HUES48 (cell line): ENCODE results near the gene UBE2N.
"Not testable (repeated sequence)": the region's sequence is repeated elsewhere in the genome, so short reads cannot be mapped to it uniquely, and the experiment has no call there.

ENCODE experiments used
- H3K27ac ChIP-seq: one replicate; pipeline ENCODE4 v1.7.0; 2013; ENCODE audit warnings: low read depth, low read length, inconsistent platforms
- H3K27me3 ChIP-seq: 2 replicates; pipeline ENCODE4 v1.6.1; 2013; ENCODE audit warnings: mild to moderate bottlenecking, low read length; ENCODE audit not compliant: control insufficient read depth, insufficient read depth
- H3K36me3 ChIP-seq: 2 replicates; pipeline ENCODE4 v1.6.1; 2013; ENCODE audit warnings: low read length; ENCODE audit not compliant: control insufficient read depth, insufficient read depth
- H3K4me1 ChIP-seq: 2 replicates; pipeline ENCODE4 v1.6.1; 2013; ENCODE audit warnings: mild to moderate bottlenecking, low read length; ENCODE audit not compliant: control insufficient read depth, insufficient read depth
- H3K4me3 ChIP-seq: 2 replicates; pipeline ENCODE4 v1.5.1; 2013; ENCODE audit warnings: mild to moderate bottlenecking, low read depth, low read length
- H3K9ac ChIP-seq: 2 replicates; pipeline ENCODE4 v1.6.1; 2013; ENCODE audit warnings: mild to moderate bottlenecking, low read depth, low read length, moderate library complexity
- H3K9me3 ChIP-seq: 2 replicates; pipeline ENCODE4 v1.6.1; 2013; ENCODE audit warnings: low read length; ENCODE audit not compliant: control insufficient read depth, insufficient read depth

UBE2N gene

DNA sequence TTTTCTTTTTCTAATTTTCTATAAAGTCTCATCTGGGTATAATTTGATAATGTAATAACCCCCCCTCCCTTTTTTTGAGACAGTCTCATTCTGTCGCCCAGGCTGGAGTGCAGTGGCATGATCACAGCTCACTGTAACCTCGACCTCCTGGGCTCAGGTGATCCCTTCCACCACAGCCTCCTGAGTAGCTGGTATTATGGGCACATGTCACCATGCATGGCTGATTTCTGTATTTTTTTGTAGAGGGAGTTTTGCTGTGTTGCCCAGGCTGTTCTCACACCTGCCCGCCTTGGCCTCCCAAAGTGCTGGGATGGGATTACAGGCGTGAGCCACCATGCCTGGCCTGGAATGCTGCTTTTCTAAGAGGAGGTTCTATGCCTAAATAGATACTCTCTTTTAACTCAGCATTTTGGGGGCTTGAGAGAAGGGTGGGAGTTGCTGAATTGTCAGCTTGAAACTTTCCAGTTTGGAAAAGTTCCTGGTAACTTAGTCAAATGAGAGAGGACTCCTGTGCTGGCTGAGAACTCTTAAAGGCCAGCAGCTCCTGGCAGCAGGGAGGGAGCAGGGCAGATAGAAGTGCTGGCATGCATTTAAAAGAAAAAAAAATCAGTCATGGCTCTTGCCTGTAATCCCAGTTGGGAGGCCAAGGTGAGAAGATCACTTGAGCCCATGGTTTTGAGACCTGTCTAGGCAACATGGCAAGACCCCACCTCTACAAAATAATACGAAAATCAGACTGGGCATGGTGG lies 51.0 kb downstream of the UBE2N start:
- Histone ChIP-seq H3K27me3 (no peaks in the 10 kb centered on the region), H3K9ac (no peak overlapping the region), H3K27ac (no peak overlapping the region), H3K4me3 (no peak overlapping the region), H3K4me1 (no peaks in the 10 kb centered on the region), H3K36me3 (peaks cover 11% of the 10 kb centered on the region), H3K9me3 (no peaks in the 10 kb centered on the region)

DNA sequence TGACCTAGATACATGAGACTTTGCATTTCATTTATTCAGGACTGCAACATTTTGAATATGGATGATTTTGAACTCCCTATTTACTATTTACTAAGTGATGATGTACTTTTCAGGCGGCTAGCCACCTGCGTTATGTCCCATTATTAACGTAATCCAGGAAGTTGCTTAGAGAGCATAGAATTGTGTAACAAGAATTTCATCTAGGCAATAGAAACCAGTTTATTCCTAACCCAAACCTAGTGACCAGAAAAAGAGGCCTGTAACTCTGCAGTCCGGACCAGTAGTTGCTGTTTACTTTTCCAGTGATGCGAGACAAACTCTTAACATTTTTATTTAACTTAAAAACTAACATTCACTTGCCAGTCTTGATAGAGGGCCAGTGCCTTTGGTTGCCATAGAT lies 51.7 kb downstream of the UBE2N start:
- H3K4me3 ChIP-seq = no peak overlapping the region
- H3K9ac ChIP-seq = no peak overlapping the region
- no peak overlapping the region for H3K27ac ChIP-seq
- no peaks in the 10 kb centered on the region for H3K9me3 ChIP-seq
- H3K4me1 ChIP-seq = no peaks in the 10 kb centered on the region
- H3K27me3 ChIP-seq = no peaks in the 10 kb centered on the region
- 0 out of 2 replicates have a peak, but pooled peaks cover 6% of the 10 kb centered on the region for H3K36me3 ChIP-seq

DNA sequence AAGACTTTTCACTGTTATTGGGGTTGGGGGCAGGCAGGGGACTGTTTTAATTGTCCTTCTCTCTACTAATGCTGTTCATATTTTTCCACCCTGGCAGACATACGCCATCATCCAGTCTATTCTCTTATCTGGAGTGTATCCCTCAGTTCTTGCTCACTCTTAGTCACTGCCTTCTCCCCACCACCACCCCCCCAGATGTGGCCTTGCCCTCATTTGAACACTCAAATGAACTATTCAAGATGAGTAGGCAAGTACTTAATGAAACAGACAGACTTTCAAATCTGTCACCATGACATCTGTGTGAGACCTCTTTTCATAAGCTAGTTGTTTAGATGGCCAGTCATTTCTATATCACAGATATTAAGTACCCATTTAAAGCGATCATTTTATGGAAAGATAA lies 54.0 kb downstream of the UBE2N start:
- Histone ChIP-seq H3K27me3 (no peaks in the 10 kb centered on the region), H3K9me3 (no peaks in the 10 kb centered on the region), H3K9ac (no peak overlapping the region), H3K4me3 (no peak overlapping the region), H3K27ac (no peak overlapping the region), H3K36me3 (peaks cover 9% of the 10 kb centered on the region; the same call in 1 of the 2 replicates), H3K4me1 (no peaks in the 10 kb centered on the region)

DNA sequence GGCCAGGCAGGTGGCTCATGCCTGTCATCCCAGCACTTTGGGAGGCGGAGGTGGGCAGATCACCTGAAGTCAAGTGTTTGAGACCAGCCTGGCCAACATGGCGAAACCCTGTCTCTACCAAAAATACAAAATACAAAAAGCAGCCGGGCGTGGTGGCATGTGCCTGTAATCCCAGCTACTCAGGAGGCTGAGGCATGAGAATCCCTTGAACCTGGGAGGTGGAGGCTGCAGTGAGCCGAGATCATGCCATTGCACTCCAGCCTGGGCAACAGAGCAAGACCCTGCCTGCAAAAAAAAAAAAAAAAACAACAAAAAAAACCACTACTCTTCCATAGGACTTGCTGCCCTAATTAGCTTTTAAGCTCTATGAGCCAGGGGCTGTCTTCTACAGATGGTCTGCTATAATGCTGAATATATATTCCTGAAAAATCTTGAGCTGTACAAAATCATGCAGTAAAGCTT lies 59.7 kb downstream of the UBE2N start:
- not testable (repeated sequence) for H3K9ac ChIP-seq, H3K27ac ChIP-seq, H3K9me3 ChIP-seq, H3K36me3 ChIP-seq, H3K27me3 ChIP-seq, H3K4me3 ChIP-seq
- peaks cover 19% of the 10 kb centered on the region for H3K4me1 ChIP-seq

DNA sequence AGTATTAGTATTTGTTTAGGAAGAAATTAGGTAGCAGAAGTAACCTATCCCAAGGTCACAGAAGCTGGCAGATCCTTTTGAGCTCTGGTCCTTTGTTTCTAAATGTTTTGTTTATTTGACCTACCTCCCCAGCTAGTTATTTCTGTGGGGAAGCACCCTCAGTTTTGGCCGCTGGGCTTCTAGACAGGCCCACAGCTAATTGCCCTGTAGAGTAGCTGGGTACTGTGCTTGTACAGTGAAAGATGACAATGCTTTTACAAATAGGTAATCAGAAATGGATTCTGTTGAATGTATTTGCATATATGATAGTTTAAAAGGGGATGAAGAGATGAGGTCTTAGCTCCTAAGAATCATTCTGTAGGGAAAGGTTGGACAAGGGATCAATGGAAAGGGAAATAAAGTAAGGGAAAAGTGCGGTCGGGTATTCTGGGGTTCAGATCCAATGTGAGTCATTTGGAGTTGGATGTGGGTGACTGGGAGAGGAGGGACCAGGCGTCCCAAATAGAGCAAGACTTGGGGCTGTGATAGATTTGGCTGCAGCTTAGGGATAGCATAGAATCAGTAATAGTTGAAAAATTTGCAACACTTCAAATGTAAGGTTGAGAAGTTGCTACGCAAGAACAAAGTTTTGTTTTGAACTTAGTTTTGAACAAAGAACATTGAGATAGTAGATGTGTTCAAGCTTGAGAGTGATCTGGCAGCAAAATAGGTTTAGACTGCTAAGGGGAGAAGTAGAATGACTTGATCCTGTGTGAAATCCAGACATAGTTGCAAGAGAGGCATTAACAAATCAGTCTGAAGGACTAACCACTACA lies 60.4 kb downstream of the UBE2N start:
- H3K9ac ChIP-seq = no peak overlapping the region; the same call in 1 of the 2 replicates
- peaks cover 25% of the 10 kb centered on the region for H3K4me1 ChIP-seq
- no peak overlapping the region for H3K27ac ChIP-seq
- no peaks in the 10 kb centered on the region for H3K27me3 ChIP-seq
- no peaks in the 10 kb centered on the region for H3K9me3 ChIP-seq
- H3K4me3 ChIP-seq = peak overlapping the region; percentile 85
- H3K36me3 ChIP-seq = peaks cover 4% of the 10 kb centered on the region; the same call in 1 of the 2 replicates

DNA sequence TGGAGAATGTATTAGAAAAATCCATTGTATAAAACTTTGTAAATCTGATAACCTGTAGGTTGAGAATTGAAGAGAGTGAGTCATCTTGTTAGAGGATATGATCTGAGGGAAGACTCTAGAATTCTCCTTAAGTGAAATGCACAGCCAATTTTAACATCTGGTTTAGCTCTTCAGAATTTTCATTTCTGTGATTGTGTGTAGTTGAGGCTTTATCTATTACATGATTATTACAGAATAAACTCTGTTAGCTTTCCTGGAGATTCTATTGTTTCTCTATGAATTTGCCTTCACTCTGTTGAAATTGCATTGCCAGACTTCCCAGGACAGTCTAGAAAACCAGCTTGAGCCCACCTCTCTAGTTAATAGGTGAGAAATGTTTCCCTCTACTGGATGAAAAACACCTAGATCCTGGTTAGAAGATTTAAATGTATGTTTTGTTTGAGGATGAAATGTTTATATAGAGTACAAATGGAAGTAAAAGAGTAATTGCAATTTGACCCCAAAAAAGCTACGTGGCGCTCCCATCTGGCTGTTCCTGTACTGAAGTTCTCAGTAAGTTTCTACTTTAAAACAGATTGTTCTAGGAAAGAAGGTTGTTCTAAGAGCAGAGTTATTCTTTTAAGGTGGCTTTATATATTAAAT lies 61.1 kb downstream of the UBE2N start:
- H3K27ac ChIP-seq = no peak overlapping the region
- H3K36me3 ChIP-seq = peaks cover 4% of the 10 kb centered on the region; the same call in 1 of the 2 replicates
- peaks cover 33% of the 10 kb centered on the region for H3K4me1 ChIP-seq
- no peaks in the 10 kb centered on the region for H3K27me3 ChIP-seq
- H3K9ac ChIP-seq = no peak overlapping the region
- no peaks in the 10 kb centered on the region for H3K9me3 ChIP-seq
- peak overlapping the region; percentile 85 for H3K4me3 ChIP-seq

DNA sequence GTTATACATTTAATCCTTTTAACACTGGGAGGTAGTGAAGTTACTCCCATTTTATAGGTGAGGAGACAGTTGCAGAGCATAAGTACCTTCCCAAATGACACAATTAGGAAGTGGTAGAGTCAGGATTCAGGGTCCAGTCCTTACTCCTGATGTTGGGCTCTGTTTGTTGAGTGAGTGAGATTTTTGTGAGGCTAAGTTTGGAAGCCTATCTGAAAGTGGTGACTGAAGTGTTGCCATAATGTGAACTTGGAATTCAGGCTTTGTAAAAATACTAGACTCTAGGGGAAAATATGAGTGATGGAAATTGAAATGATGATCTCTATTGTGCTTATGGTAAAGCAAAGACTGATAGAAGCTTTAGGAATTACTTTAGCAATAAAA lies 61.8 kb downstream of the UBE2N start:
- H3K4me3 ChIP-seq = peak overlapping the region; percentile 85
- H3K9ac ChIP-seq = peak overlapping the region; percentile 9; the same call in 1 of the 2 replicates
- no peak overlapping the region for H3K27ac ChIP-seq

DNA sequence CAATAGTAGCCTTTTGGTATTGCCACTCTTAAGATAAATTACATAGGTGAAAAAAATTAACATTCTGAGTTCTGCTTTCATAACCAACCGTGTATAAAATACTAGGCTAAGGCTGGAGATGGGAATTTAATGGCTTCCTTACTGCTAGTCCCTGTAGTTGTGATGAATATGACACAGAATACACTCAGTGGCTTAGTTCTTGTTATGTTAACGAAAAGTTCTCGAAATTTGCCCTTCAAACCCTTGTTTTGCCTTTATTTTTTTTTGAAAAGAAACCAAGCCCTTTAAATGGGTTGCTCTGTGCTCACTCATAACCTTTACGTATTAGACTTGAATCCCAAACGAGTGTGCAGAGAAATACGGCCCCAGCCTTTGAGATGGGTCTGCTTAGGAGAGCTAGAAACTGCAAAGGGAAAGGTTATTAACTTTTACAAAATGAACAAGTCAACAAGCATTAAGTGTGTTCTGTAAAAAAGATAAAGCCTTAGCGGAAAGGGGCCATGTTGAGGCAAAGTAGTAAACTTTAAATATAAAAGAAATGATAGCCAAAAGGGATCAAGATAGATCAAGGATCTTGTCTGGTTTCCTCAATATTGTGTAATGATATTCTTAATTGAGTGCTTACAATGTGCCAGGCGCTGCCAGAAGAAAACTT lies 62.3 kb downstream of the UBE2N start:
- peak overlapping the region; percentile 85 for H3K4me3 ChIP-seq
- H3K27ac ChIP-seq = peak overlapping the region; percentile 17
- peaks cover 4% of the 10 kb centered on the region; the same call in 1 of the 2 replicates for H3K36me3 ChIP-seq
- H3K27me3 ChIP-seq = no peaks in the 10 kb centered on the region
- no peaks in the 10 kb centered on the region for H3K9me3 ChIP-seq
- peak overlapping the region; percentile 72; the same call in 1 of the 2 replicates for H3K9ac ChIP-seq
- peaks cover 35% of the 10 kb centered on the region for H3K4me1 ChIP-seq

More for the DNA sequence above, 61.8 kb downstream of the UBE2N start:
- H3K4me1 ChIP-seq = peaks cover 35% of the 10 kb centered on the region
- peaks cover 4% of the 10 kb centered on the region; the same call in 1 of the 2 replicates for H3K36me3 ChIP-seq
- no peaks in the 10 kb centered on the region for H3K27me3 ChIP-seq
- H3K9me3 ChIP-seq = no peaks in the 10 kb centered on the region

DNA sequence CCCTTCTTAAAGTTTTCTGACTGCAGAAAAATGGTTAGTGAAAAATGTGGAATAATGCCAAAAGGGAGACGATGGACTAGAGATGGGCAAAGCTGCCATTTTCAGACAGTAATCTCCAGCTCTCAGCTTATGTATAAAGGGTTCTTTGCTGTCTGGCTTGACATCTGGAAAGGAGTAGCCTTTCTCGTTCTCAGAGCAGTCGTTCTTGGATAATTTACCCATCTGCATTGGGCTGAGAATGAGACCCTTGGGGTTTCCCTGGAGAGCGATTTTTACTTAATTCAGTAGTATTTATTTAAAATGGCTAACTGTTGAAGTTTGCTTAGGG lies 62.8 kb downstream of the UBE2N start:
- Histone ChIP-seq H3K36me3 (peaks cover 3% of the 10 kb centered on the region; the same call in 1 of the 2 replicates), H3K27me3 (no peaks in the 10 kb centered on the region), H3K9me3 (no peaks in the 10 kb centered on the region), H3K4me1 (peaks cover 40% of the 10 kb centered on the region), H3K4me3 (peak overlapping the region; percentile 85), H3K27ac (peak overlapping the region; percentile 17), H3K9ac (peak overlapping the region; percentile 72)

DNA sequence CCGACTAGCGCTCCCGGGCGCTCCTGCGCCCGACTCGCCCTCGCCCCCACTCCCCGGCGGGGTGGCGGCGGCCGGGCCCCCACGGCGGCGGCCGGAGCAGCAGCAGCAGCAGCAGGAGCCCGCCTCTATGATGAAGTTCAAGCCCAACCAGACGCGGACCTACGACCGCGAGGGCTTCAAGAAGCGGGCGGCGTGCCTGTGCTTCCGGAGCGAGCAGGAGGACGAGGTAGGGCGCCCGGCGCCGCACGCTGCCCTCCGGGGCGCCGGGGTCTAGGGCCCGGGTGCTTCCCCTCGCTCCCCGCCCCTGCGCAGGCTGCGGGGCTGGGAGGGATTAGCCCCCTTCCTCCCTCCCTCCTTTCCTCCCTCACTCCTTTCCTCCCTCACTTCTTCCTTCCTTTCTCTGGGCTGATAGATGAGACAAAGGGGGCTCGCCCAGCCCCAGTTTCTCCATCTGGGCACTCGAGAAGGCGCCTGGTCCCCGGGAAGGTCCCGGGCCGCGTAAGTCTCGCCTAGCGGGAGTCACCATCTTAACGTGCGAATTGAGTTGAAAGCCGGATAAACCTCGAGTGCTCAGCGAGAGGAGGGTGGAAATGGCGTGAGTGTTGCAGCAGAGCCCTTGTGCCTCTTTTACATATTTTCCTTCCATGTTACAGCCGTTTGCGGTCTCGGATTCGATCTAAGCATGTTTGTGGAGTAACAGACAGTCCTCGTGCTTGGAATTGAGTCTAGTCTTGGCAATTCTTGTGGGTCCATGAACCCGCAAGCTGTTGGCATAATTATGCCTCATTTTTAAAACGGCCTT lies 63.4 kb downstream of the UBE2N start:
- Histone ChIP-seq H3K27ac (peak overlapping the region; percentile 17), H3K4me1 (peaks cover 45% of the 10 kb centered on the region), H3K9ac (peak overlapping the region; percentile 72), H3K4me3 (peak overlapping the region; percentile 85)
- H3K27me3 ChIP-seq, H3K9me3 ChIP-seq, H3K36me3 ChIP-seq: not testable (repeated sequence)
